ENCODE measurements around the gene TTC21B. TPM values are rescaled to one million over a fixed set of nuclear protein-coding genes. Genes with fewer than 3 reads are reported as not detected.

Gene TTC21B
- total RNA-seq, 4 donors from 2014 or later = 29.1 to 45.7 (median 32.9) TPM

GRCh38 chr2:165891943-165892342, 61.6 kb downstream of the TTC21B start:
- H3K4me1 ChIP-seq = peaks cover 0 to 9% of the 10 kb centered on the region in 2 donors
- H3K27ac ChIP-seq = no peak overlapping the region
- no peaks in the 10 kb centered on the region for H3K9me3 ChIP-seq
- DNase-seq = no peak
- H3K4me3 ChIP-seq (replicated peaks in 1 of 3) = no peak overlapping the region
- TF ChIP-seq POLR2A (IDR thresholded peaks at IDR 0.05) (no peak), CTCF (IDR thresholded peaks at IDR 0.05) (no peak)
- H3K27me3 ChIP-seq = no peaks in the 10 kb centered on the region
- intact Hi-C loops (cut with DNase I) = no loop called here
- peaks cover 6 to 9% of the 10 kb centered on the region in 2 donors for H3K36me3 ChIP-seq
- WGBS, 2 donors = 85 to 91% methylated on average over 2 of the region's 2 CpGs

- Histone ChIP-seq H3K27ac (no peak overlapping the region), H3K27me3 (no peaks in the 10 kb centered on the region), H3K36me3 (peaks cover under 1 to 6% of the 10 kb centered on the region in 2 donors), H3K4me1 (peaks cover 0 to 9% of the 10 kb centered on the region in 2 donors), H3K4me3 (replicated peaks in 1 of 3) (no peak overlapping the region), H3K9me3 (no peaks in the 10 kb centered on the region)
- DNase-seq = no peak
- WGBS, 2 donors = 100% methylated on average over 1 of the region's 1 CpG
- no peak for TF ChIP-seq CTCF (IDR thresholded peaks at IDR 0.05)
- TF ChIP-seq POLR2A (IDR thresholded peaks at IDR 0.05) = no peak
- intact Hi-C loops (cut with DNase I) = no loop called here
Measured at GRCh38 chr2:165891345-165891744, 62.2 kb downstream of the TTC21B start.

GRCh38 chr2:165889798-165890197, 63.8 kb downstream of the TTC21B start:
- intact Hi-C loops (cut with DNase I) = no loop called here
- H3K27ac ChIP-seq = no peak overlapping the region
- TF ChIP-seq CTCF (IDR thresholded peaks at IDR 0.05) = no peak
- no peak for TF ChIP-seq POLR2A (IDR thresholded peaks at IDR 0.05)
- H3K9me3 ChIP-seq = no peaks in the 10 kb centered on the region
- H3K27me3 ChIP-seq = no peaks in the 10 kb centered on the region
- DNase-seq = no peak
- H3K4me3 ChIP-seq (replicated peaks in 1 of 3) = no peak overlapping the region
- H3K36me3 ChIP-seq = peaks cover 0 to 8% of the 10 kb centered on the region in 2 donors
- H3K4me1 ChIP-seq = peaks cover 0 to 9% of the 10 kb centered on the region in 2 donors

- intact Hi-C loops (cut with DNase I) = no loop called here
- Histone ChIP-seq H3K4me1 (peaks cover 0 to 9% of the 10 kb centered on the region in 2 donors), H3K36me3 (peaks cover 0 to 8% of the 10 kb centered on the region in 2 donors), H3K4me3 (replicated peaks in 1 of 3) (no peak overlapping the region), H3K9me3 (no peaks in the 10 kb centered on the region), H3K27ac (no peak overlapping the region), H3K27me3 (no peaks in the 10 kb centered on the region)
- WGBS, 2 donors = 68 to 77% methylated on average over 1 of the region's 1 CpG
- no peak for DNase-seq
- TF ChIP-seq CTCF (IDR thresholded peaks at IDR 0.05) (no peak), POLR2A (IDR thresholded peaks at IDR 0.05) (no peak)
Measured at GRCh38 chr2:165889158-165889557, 64.4 kb downstream of the TTC21B start.

- Histone ChIP-seq H3K27ac (no peak overlapping the region), H3K9me3 (no peaks in the 10 kb centered on the region), H3K4me3 (replicated peaks in 1 of 3) (no peak overlapping the region), H3K4me1 (peaks cover 0 to 9% of the 10 kb centered on the region in 2 donors), H3K27me3 (no peaks in the 10 kb centered on the region), H3K36me3 (peaks cover 4% of the 10 kb centered on the region in 2 donors)
- 90 to 96% methylated on average over 2 of the region's 2 CpGs for WGBS, 2 donors
- no peak for DNase-seq
- intact Hi-C loops (cut with DNase I) = no loop called here
- TF ChIP-seq CTCF (IDR thresholded peaks at IDR 0.05) = no peak
- TF ChIP-seq POLR2A (IDR thresholded peaks at IDR 0.05) = no peak
Measured at GRCh38 chr2:165888171-165888570, 65.4 kb downstream of the TTC21B start.

Measured in thyroid gland (tissue), 4 donors.